ENCODE results near the gene GPT2.
A peak's percentile ranks its signal among the peaks of the same experiment; 100 is the strongest.
"Not testable (repeated sequence)": the region's sequence is repeated elsewhere in the genome, so short reads cannot be mapped to it uniquely, and the experiment has no call there.

The GPT2 gene

GRCh38 chr16:46923513-46924295 lies 39.5 kb downstream of the GPT2 start:
- DNase-seq (ENCODE audit: low read depth) = no peak

GRCh38 chr16:46924402-46924801 lies 40.2 kb downstream of the GPT2 start:
- DNase-seq (ENCODE audit: low read depth) = no peak

- no peak for DNase-seq (ENCODE audit: low read depth)
These were observed 42.5 kb downstream of the GPT2 start for GRCh38 chr16:46926470-46927225.

- no peak for DNase-seq (ENCODE audit: low read depth)
These were observed 43.1 kb downstream of the GPT2 start for GRCh38 chr16:46927273-46927672.

- DNase-seq (ENCODE audit: low read depth) = no peak
These were observed 44.6 kb downstream of the GPT2 start for GRCh38 chr16:46928811-46929210.

- peak; percentile 66 for DNase-seq (ENCODE audit: low read depth)
These were observed 45.5 kb downstream of the GPT2 start for GRCh38 chr16:46929378-46930332.

GRCh38 chr16:46930861-46931260 lies 46.7 kb downstream of the GPT2 start:
- DNase-seq (ENCODE audit: low read depth) = no peak

GRCh38 chr16:46932802-46933201 lies 48.6 kb downstream of the GPT2 start:
- DNase-seq (ENCODE audit: low read depth) = no peak

GRCh38 chr16:46937536-46937935 lies 53.4 kb downstream of the GPT2 start:
- no peak for DNase-seq (ENCODE audit: low read depth)

- not testable (repeated sequence) for DNase-seq (ENCODE audit: low read depth)
These were observed 60.6 kb downstream of the GPT2 start for GRCh38 chr16:46944713-46945112.

- no peak for DNase-seq (ENCODE audit: low read depth)
These were observed 63.9 kb downstream of the GPT2 start for GRCh38 chr16:46947900-46948547.

- DNase-seq (ENCODE audit: low read depth) = no peak
These were observed 64.5 kb downstream of the GPT2 start for GRCh38 chr16:46948548-46949166.

- peak; percentile 20 for DNase-seq (ENCODE audit: low read depth)
These were observed 65.2 kb downstream of the GPT2 start for GRCh38 chr16:46949241-46949892.

- DNase-seq (ENCODE audit: low read depth) = no peak
These were observed 65.8 kb downstream of the GPT2 start for GRCh38 chr16:46950009-46950408.

GRCh38 chr16:46954562-46954961 lies 70.4 kb downstream of the GPT2 start:
- DNase-seq (ENCODE audit: low read depth) = no peak

- DNase-seq (ENCODE audit: low read depth) = peak; percentile 28
These were observed 77.5 kb downstream of the GPT2 start for GRCh38 chr16:46961373-46962353.

- DNase-seq (ENCODE audit: low read depth) = no peak
These were observed 78.5 kb downstream of the GPT2 start for GRCh38 chr16:46962629-46963028.

- no peak for DNase-seq (ENCODE audit: low read depth)
These were observed 83.9 kb downstream of the GPT2 start for GRCh38 chr16:46968063-46968435.

- no peak for DNase-seq (ENCODE audit: low read depth)
These were observed 85.9 kb downstream of the GPT2 start for GRCh38 chr16:46970089-46970488.

GRCh38 chr16:46971271-46971670 lies 87.1 kb downstream of the GPT2 start:
- no peak for DNase-seq (ENCODE audit: low read depth)

Measured in activated T-cell treated with anti-CD3 and anti-CD28 coated beads for 48 hours (primary cell).